Fibroblast of lung (primary cell): Measurements from ENCODE around the gene PGLYRP1. TPM values are rescaled to one million over a fixed set of nuclear protein-coding genes. Genes with fewer than 3 reads are reported as not detected.

Source experiments
- DNase-seq, 2 donors: peaks; one replicate each; pipeline versions ENCODE4 v3.0.0 to v3.0.0-alpha.2; 2010; ENCODE audit warnings: low read depth in 2 of 2
- H2AFZ ChIP-seq: 2 replicates; pipeline ENCODE4 v1.5.1; 2012; ENCODE audit warnings: low read length, control low read depth, inconsistent platforms
- H3K27ac ChIP-seq: 2 replicates; pipeline ENCODE4 v1.5.1; 2011; ENCODE audit warnings: low read length, control low read depth; ENCODE audit not compliant: insufficient read depth
- H3K27me3 ChIP-seq: 2 replicates; pipeline ENCODE4 v1.5.1; 2011; ENCODE audit warnings: mild to moderate bottlenecking, low read length; ENCODE audit not compliant: control insufficient read depth, insufficient read depth
- H3K36me3 ChIP-seq: 2 replicates; pipeline ENCODE4 v1.5.1; 2011; ENCODE audit warnings: low read length; ENCODE audit not compliant: control insufficient read depth, insufficient read depth
- H3K4me1 ChIP-seq: 2 replicates; pipeline ENCODE4 v1.5.1; 2011; ENCODE audit warnings: low read length; ENCODE audit not compliant: control insufficient read depth, insufficient read depth; ENCODE audit errors: extremely low read depth
- H3K4me2 ChIP-seq: 2 replicates; pipeline ENCODE4 v1.5.1; 2011; ENCODE audit warnings: low read length, control low read depth; ENCODE audit not compliant: insufficient read depth; ENCODE audit errors: extremely low read depth
- H3K4me3 ChIP-seq, 4 experiments: fragments of 200-600 bp in 1 of 4; sonication (generic) in 1 of 4; replicated peaks in 1 of 4; 2 replicates each; pipeline ENCODE4 v1.5.1; 2011 to 2016; ENCODE audit warnings: low read length in 4 of 4, low read depth in 3 of 4, mild to moderate bottlenecking in 3 of 4, control low read depth in 2 of 4, inconsistent platforms in 1 of 4, mixed read lengths in 1 of 4; ENCODE audit not compliant: insufficient read depth in 1 of 4; ENCODE audit errors: control extremely low read depth in 1 of 4
- H3K79me2 ChIP-seq: 2 replicates; pipeline ENCODE4 v1.5.1; 2012; ENCODE audit warnings: mild to moderate bottlenecking, low read length, inconsistent platforms; ENCODE audit not compliant: control insufficient read depth, insufficient read depth
- H3K9ac ChIP-seq: 2 replicates; pipeline ENCODE4 v1.5.1; 2011; ENCODE audit warnings: mild to moderate bottlenecking, low read length, control low read depth; ENCODE audit not compliant: insufficient read depth
- H3K9me3 ChIP-seq: 2 replicates; pipeline ENCODE4 v1.5.1; 2012; ENCODE audit warnings: low read depth, low read length; ENCODE audit not compliant: control insufficient read depth, insufficient read depth
- H4K20me1 ChIP-seq: 2 replicates; pipeline ENCODE4 v1.5.1; 2011; ENCODE audit warnings: low read length; ENCODE audit not compliant: control insufficient read depth, insufficient read depth; ENCODE audit errors: extremely low read depth
- CTCF ChIP-seq, 2 donors: IDR thresholded peaks in 1 of 2; conservative IDR thresholded peaks in 1 of 2; 1 replicate in 1 of 2; 2 replicates in 1 of 2; pipeline ENCODE4 v1.5.1; 2011 to 2012; ENCODE audit warnings: low read length in 2 of 2, control low read depth in 1 of 2, inconsistent platforms in 1 of 2, low read depth in 1 of 2, mild to moderate bottlenecking in 1 of 2
- EZH2 ChIP-seq: IDR thresholded peaks from 2 replicates; pipeline ENCODE4 v1.5.1; 2012; ENCODE audit warnings: low read length, control low read depth, mild to moderate bottlenecking; ENCODE audit errors: missing control alignments
- polyA plus RNA-seq, 2 donors: library from polyadenylated mRNA; depleted of rRNA in 1 of 2; stranded (reverse) in 1 of 2; unstranded in 1 of 2; fragments of >200 nt; gene quantifications; 2 replicates each; pipeline ENCODE4 v1.2.1, GENCODE V29; 2011 to 2012; ENCODE audit warnings: missing spikeins in 1 of 2
- total RNA-seq: library from RNA; depleted of rRNA; stranded (reverse); fragments of >200 nt; gene quantifications from 2 replicates; pipeline ENCODE4 v1.2.1, GENCODE V29; 2014

Gene PGLYRP1
- total and polyA plus RNA-seq, 2 donors (not counting 1 experiment from before 2014, with no cell fraction given): not detected

- Histone ChIP-seq H3K4me1 (no peaks in the 10 kb centered on the region), H3K79me2 (no peaks in the 10 kb centered on the region), H3K36me3 (peaks cover 3% of the 10 kb centered on the region), H3K27ac (no peak overlapping the region), H3K9ac (no peak overlapping the region), H3K9me3 (no peaks in the 10 kb centered on the region), H2AFZ (no peak overlapping the region), H3K27me3 (no peaks in the 10 kb centered on the region), H3K4me2 (no peak overlapping the region), H3K4me3 (peak overlapping the region in 1 of 4 experiments; percentile 7), H4K20me1 (no peaks in the 10 kb centered on the region)
- no peak for TF ChIP-seq EZH2
- peak; percentile 34 to 36 for DNase-seq
Measured at GRCh38 chr19:45999653-46000121, 23.2 kb downstream of the PGLYRP1 start.

GRCh38 chr19:45998834-45999233 lies 24.0 kb downstream of the PGLYRP1 start:
- Histone ChIP-seq H2AFZ (no peak overlapping the region), H3K9me3 (no peaks in the 10 kb centered on the region), H3K4me2 (no peak overlapping the region), H3K79me2 (no peaks in the 10 kb centered on the region), H3K9ac (no peak overlapping the region), H3K4me3 (no peak overlapping the region), H3K27me3 (no peaks in the 10 kb centered on the region), H3K36me3 (peaks cover 3% of the 10 kb centered on the region), H3K27ac (no peak overlapping the region), H3K4me1 (peaks cover 2% of the 10 kb centered on the region), H4K20me1 (no peaks in the 10 kb centered on the region)
- TF ChIP-seq CTCF (conservative IDR thresholded peaks at IDR 0.05 in 1 of 2, IDR thresholded peaks at IDR 0.05 in 1 of 2; ENCODE audit: low read depth in 1 of 2, low read length in 2 of 2) (no peak), EZH2 (no peak)
- DNase-seq: no peak

GRCh38 chr19:45996933-45997332 lies 25.9 kb downstream of the PGLYRP1 start:
- Histone ChIP-seq H3K9ac (no peak overlapping the region), H3K79me2 (no peaks in the 10 kb centered on the region), H3K9me3 (no peaks in the 10 kb centered on the region), H3K4me2 (no peak overlapping the region), H3K27me3 (no peaks in the 10 kb centered on the region), H2AFZ (no peak overlapping the region), H3K36me3 (peaks cover 3% of the 10 kb centered on the region), H3K4me3 (no peak overlapping the region), H4K20me1 (no peaks in the 10 kb centered on the region), H3K4me1 (peaks cover 2% of the 10 kb centered on the region), H3K27ac (no peak overlapping the region)
- no peak for DNase-seq
- TF ChIP-seq EZH2: no peak
- no peak for TF ChIP-seq CTCF (conservative IDR thresholded peaks at IDR 0.05 in 1 of 2, IDR thresholded peaks at IDR 0.05 in 1 of 2; ENCODE audit: low read depth in 1 of 2, low read length in 2 of 2)
